HepG2 (cell line): ENCODE results near the gene SRGAP3. TPM values are rescaled to one million over a fixed set of nuclear protein-coding genes. Genes with fewer than 3 reads are reported as not detected.

Experiments used
- ATAC-seq: fragments of 200-7000 bp; cut with Tn5 transposase; 3 replicates; pipeline ENCODE4 v1.9.1; 2020; ENCODE audit warnings: mild to moderate bottlenecking, moderate library complexity
- BruUV-seq: library from RNA; stranded (reverse); fragments of 400-500 nt; replicated peaks from 2 replicates; lab custom pipeline; 2021; lab: Mats Ljungman, UMichigan
- CTCF ChIA-PET: fragments of 300-600 bp; formaldehyde crosslinking; extraction: SDS; loops from one replicate; lab custom pipeline; 2021; ENCODE audit warnings: low total read pairs, inconsistent platforms, low intra/inter-chr PET ratio; lab: Yijun Ruan, JAX
- POLR2A ChIA-PET: fragments of 350-600 bp; sonication (Branson Sonifier 250); formaldehyde crosslinking; loops from one replicate; lab custom pipeline; 2020; ENCODE audit warnings: antibody characterized with exemption, inconsistent platforms; lab: Yijun Ruan, JAX
- DNase-seq: peaks from one replicate; pipeline ENCODE4 v3.0.0-alpha.2; 2015; ENCODE audit warnings: low spot score
- FAIRE-seq: peaks from 3 replicates; lab custom pipeline; 2011; peaks lifted over from hg19 to GRCh38; lab: Jason Lieb, UNC
- H2AFZ ChIP-seq: one replicate; pipeline ENCODE4 v1.6.1; 2011; ENCODE audit warnings: low read length, inconsistent platforms
- H3K27ac ChIP-seq: fragments of 300-600 bp; 3 replicates; pipeline ENCODE4 v1.8.0; 2011; ENCODE audit warnings: mixed run types, mild to moderate bottlenecking, mixed read lengths, low read length, inconsistent platforms; ENCODE audit not compliant: insufficient read depth; ENCODE audit errors: extremely low read length
- H3K27me3 ChIP-seq, 2 experiments: fragments of 200-600 bp in 1 of 2; 2 replicates in 1 of 2; 3 replicates in 1 of 2; pipeline versions ENCODE4 v1.6.0 to v1.8.0; 2011; ENCODE audit warnings: low read length in 2 of 2, mild to moderate bottlenecking in 2 of 2, moderate library complexity in 2 of 2, inconsistent platforms in 1 of 2; ENCODE audit not compliant: insufficient read depth in 2 of 2, control insufficient read depth in 1 of 2
- H3K36me3 ChIP-seq, 2 experiments: fragments of 200-600 bp in 1 of 2; replicated peaks in 1 of 2; 2 replicates in 1 of 2; 3 replicates in 1 of 2; pipeline versions ENCODE4 v1.5.1 to v1.8.0; 2011; ENCODE audit warnings: low read length in 2 of 2, inconsistent platforms in 1 of 2; ENCODE audit not compliant: insufficient read depth in 2 of 2, control insufficient read depth in 1 of 2
- H3K4me1 ChIP-seq: 2 replicates; pipeline ENCODE4 v1.5.1; 2012; ENCODE audit warnings: low read length, inconsistent platforms; ENCODE audit not compliant: insufficient read depth
- H3K4me2 ChIP-seq: 2 replicates; pipeline ENCODE4 v1.6.0; 2011; ENCODE audit warnings: low read depth, low read length, inconsistent platforms
- H3K4me3 ChIP-seq, 3 experiments: fragments of 200-600 bp in 1 of 3; sonication (generic), shearing (Covaris generic) in 1 of 3; replicated peaks in 1 of 3; 2 replicates each; pipeline ENCODE4 v1.5.1; 2011 to 2016; ENCODE audit warnings: low read length in 3 of 3, inconsistent platforms in 2 of 3, low read depth in 2 of 3, mild to moderate bottlenecking in 2 of 3, control low read depth in 1 of 3, mixed read lengths in 1 of 3; ENCODE audit not compliant: insufficient read depth in 1 of 3
- H3K79me2 ChIP-seq: one replicate; pipeline ENCODE4 v1.6.1; 2011; ENCODE audit warnings: low read length, inconsistent platforms; ENCODE audit not compliant: insufficient read depth
- H3K9ac ChIP-seq: 2 replicates; pipeline ENCODE4 v1.6.0; 2011; ENCODE audit warnings: mild to moderate bottlenecking, low read depth, low read length, inconsistent platforms; ENCODE audit not compliant: insufficient read depth
- H3K9me3 ChIP-seq: 2 replicates; pipeline ENCODE4 v1.5.1; 2012; ENCODE audit warnings: mild to moderate bottlenecking, low read length
- H4K20me1 ChIP-seq: 2 replicates; pipeline ENCODE4 v1.6.0; 2011; ENCODE audit warnings: inconsistent platforms, mild to moderate bottlenecking, low read length, moderate library complexity; ENCODE audit not compliant: insufficient read depth
- ARNT2 ChIP-seq: sonication (generic); formaldehyde crosslinking; IDR thresholded peaks from 2 replicates; pipeline ENCODE4 v1.8.0; 2022; ENCODE audit warnings: mild to moderate bottlenecking, low read depth, missing genetic modification reagents, moderate library complexity
- CBX1 ChIP-seq: IDR thresholded peaks from one replicate; pipeline ENCODE4 v1.6.1; 2016; ENCODE audit warnings: antibody characterized with exemption, low read depth
- E2F1 ChIP-seq: sonication (generic); formaldehyde crosslinking; IDR thresholded peaks from 2 replicates; pipeline ENCODE4 v1.5.0; 2020; ENCODE audit warnings: missing genetic modification reagents
- HNRNPH1 ChIP-seq: fragments of 200-400 bp; formaldehyde crosslinking; optimal IDR thresholded peaks from 2 replicates; pipeline ENCODE3; 2017; ENCODE audit warnings: mild to moderate bottlenecking, low read depth, low read length
- KDM6A ChIP-seq: IDR thresholded peaks from 2 replicates; pipeline ENCODE4 v1.6.1; 2016; ENCODE audit warnings: low read depth
- PCBP2 ChIP-seq: fragments of 200-400 bp; formaldehyde crosslinking; optimal IDR thresholded peaks from 2 replicates; pipeline ENCODE3; 2018; ENCODE audit warnings: low read length, low read depth; ENCODE audit not compliant: poor library complexity, severe bottlenecking
- RBFOX2 ChIP-seq: fragments of 200-400 bp; formaldehyde crosslinking; IDR thresholded peaks from 2 replicates; pipeline ENCODE4 v1.6.1; 2017; ENCODE audit warnings: low read depth, mild to moderate bottlenecking, low read length
- ZBTB1 ChIP-seq: sonication (generic); formaldehyde crosslinking; IDR thresholded peaks from 2 replicates; pipeline ENCODE4 v1.4.0; 2020; ENCODE audit warnings: missing genetic modification reagents, borderline replicate concordance
- ZMAT3 ChIP-seq: sonication (generic); formaldehyde crosslinking; conservative IDR thresholded peaks from 2 replicates; pipeline ENCODE4 v1.7.0; 2021; ENCODE audit warnings: missing genetic modification reagents
- ZNF143 ChIP-seq: sonication (generic); formaldehyde crosslinking; IDR thresholded peaks from 2 replicates; pipeline ENCODE4 v1.4.0; 2020; ENCODE audit warnings: missing genetic modification reagents
- ZNF251 ChIP-seq: sonication (generic); formaldehyde crosslinking; IDR thresholded peaks from 2 replicates; pipeline ENCODE4 v1.9.0; 2021; ENCODE audit warnings: mild to moderate bottlenecking, missing genetic modification reagents
- ZNF329 ChIP-seq: sonication (generic); formaldehyde crosslinking; IDR thresholded peaks from 2 replicates; pipeline ENCODE4 v1.9.0; 2021; ENCODE audit warnings: low read depth, mild to moderate bottlenecking, missing genetic modification reagents
- ZNF333 ChIP-seq: sonication (generic); formaldehyde crosslinking; IDR thresholded peaks from 2 replicates; pipeline ENCODE4 v1.4.0; 2020; ENCODE audit warnings: mild to moderate bottlenecking, missing genetic modification reagents, borderline replicate concordance
- ZNF749 ChIP-seq: sonication (generic); formaldehyde crosslinking; IDR thresholded peaks from 2 replicates; pipeline ENCODE4 v1.8.0; 2022; ENCODE audit warnings: mild to moderate bottlenecking, missing genetic modification reagents, moderate library complexity, borderline replicate concordance
- ZNF891 ChIP-seq: sonication (generic); formaldehyde crosslinking; IDR thresholded peaks from 2 replicates; pipeline ENCODE4 v1.5.0; 2020; ENCODE audit warnings: mild to moderate bottlenecking, missing genetic modification reagents
- WGBS: methylation state at CpG from one replicate; pipeline ENCODE4 v1.1.6; 2017; ENCODE audit warnings: low lambda C conversion rate; 5-methylcytosine and 5-hydroxymethylcytosine counted together
- in situ Hi-C: cut with HindIII; loops from 2 replicates; pipeline ENCODE4 v1.10.0; 2017; ENCODE audit warnings: low pct_unique_long_range_greater_than_20kb; ENCODE audit not compliant: extremely low pct_ligation_motif_present
- intact Hi-C: fragments of 100-400 bp; cut with micrococcal nuclease; formaldehyde crosslinking; loops from one replicate; pipeline ENCODE4 v1.10.0; 2022; ENCODE audit not compliant: unreplicated experiment
- polyA plus RNA-seq, 8 experiments: library from polyadenylated mRNA; depleted of rRNA in 3 of 8; stranded (reverse) in 7 of 8; unstranded in 1 of 8; fragments of >200 nt; fragmentation: Illumina TruSeq in 4 of 8; extraction: Trizol in 4 of 8; gene quantifications; 2 replicates each; pipeline versions ENCODE4 v1.2.1 to v1.2.3, GENCODE V29; 2011 to 2016; ENCODE audit warnings: low read depth in 4 of 8, missing spikeins in 1 of 8, mixed read lengths in 1 of 8; ENCODE audit not compliant: insufficient read depth in 1 of 8
- total RNA-seq, 5 experiments: library from RNA; depleted of rRNA; stranded (reverse); fragments of >200 nt; fragmentation: Illumina TruSeq; extraction: Trizol; gene quantifications; 2 replicates each; pipeline ENCODE4 v1.2.3, GENCODE V29; 2016; ENCODE audit warnings: low read depth in 1 of 5

SRGAP3 gene
- total and polyA plus RNA-seq, 2 of the 13 experiments (the other 11 are each of a cell fraction or from before 2014, with no cell fraction given): 1.2 to 1.4 TPM

- POLR2A ChIA-PET: no interaction called here
Observed at GRCh38 chr3:9056581-9056980, 192.9 kb downstream of the SRGAP3 start.

More at GRCh38 chr3:9056581-9056980, 192.9 kb downstream of the SRGAP3 start:
- WGBS: 56% methylated on average over 5 of the region's 5 CpGs
- H3K4me2 ChIP-seq: no peak overlapping the region
- FAIRE-seq: no peak
- no peaks in the 10 kb centered on the region for H3K9me3 ChIP-seq
- BruUV-seq: no TSS peak
- in situ Hi-C loops: no loop called here
- no peak for ATAC-seq
- H2AFZ ChIP-seq: no peak overlapping the region
- no peak for TF ChIP-seq ARNT2 (CRISPR knock-in tag)
- no peak for TF ChIP-seq CBX1
- TF ChIP-seq ZNF143 (CRISPR knock-in tag): no peak
- TF ChIP-seq ZNF749 (CRISPR knock-in tag): no peak
- no peak for TF ChIP-seq ZNF333 (CRISPR knock-in tag)
- no peak for TF ChIP-seq HNRNPH1
- no peak for TF ChIP-seq ZNF251 (CRISPR knock-in tag)
- no peak for TF ChIP-seq ZNF329 (CRISPR knock-in tag)
- TF ChIP-seq E2F1: no peak
- no peak for TF ChIP-seq KDM6A (CRISPR knock-in tag)
- TF ChIP-seq ZMAT3 (CRISPR knock-in tag): no peak
- TF ChIP-seq ZBTB1 (CRISPR knock-in tag): no peak
- no peak for TF ChIP-seq RBFOX2
- no peak for TF ChIP-seq ZNF891
- TF ChIP-seq PCBP2: no peak
- DNase-seq: no peak
- H4K20me1 ChIP-seq: no peaks in the 10 kb centered on the region
- no peak overlapping the region for H3K27ac ChIP-seq
- H3K4me1 ChIP-seq: no peaks in the 10 kb centered on the region
- CTCF ChIA-PET: no interaction called here
- intact Hi-C loops: no loop called here
- no peak overlapping the region for H3K9ac ChIP-seq
- H3K36me3 ChIP-seq: no peaks in the 10 kb centered on the region
- H3K27me3 ChIP-seq: peaks cover 1 to 4% of the 10 kb centered on the region in 2 experiments; a peak in 2 of 5 replicates
- no peaks in the 10 kb centered on the region for H3K79me2 ChIP-seq
- H3K4me3 ChIP-seq: no peak overlapping the region
